NT2/D1 (cell line): Measurements from ENCODE around the gene SYT1.
A peak's percentile ranks its signal among the peaks of the same experiment; 100 is the strongest.

ENCODE experiments used
- DNase-seq: peaks from one replicate; pipeline ENCODE4 v3.0.0-alpha.2; 2011; ENCODE audit warnings: low read depth, low spot score
- H3K27me3 ChIP-seq: 2 replicates; pipeline ENCODE4 v1.6.0; 2011; ENCODE audit warnings: mild to moderate bottlenecking; ENCODE audit not compliant: insufficient read length, insufficient read depth
- H3K36me3 ChIP-seq: 2 replicates; pipeline ENCODE4 v1.6.1; 2011; ENCODE audit warnings: mild to moderate bottlenecking, low read length, mixed read lengths; ENCODE audit not compliant: insufficient read depth, insufficient read length
- H3K4me1 ChIP-seq: 2 replicates; pipeline ENCODE4 v1.5.1; 2011; ENCODE audit not compliant: insufficient read depth, insufficient read length
- H3K4me3 ChIP-seq: 2 replicates; pipeline ENCODE4 v1.5.1; 2011; ENCODE audit warnings: low read depth; ENCODE audit not compliant: insufficient read length
- H3K9ac ChIP-seq: 2 replicates; pipeline ENCODE4 v1.6.0; 2011; ENCODE audit warnings: low read depth; ENCODE audit not compliant: insufficient read length
- H3K9me3 ChIP-seq: 2 replicates; pipeline ENCODE4 v1.5.1; 2011; ENCODE audit warnings: mild to moderate bottlenecking, low read length; ENCODE audit not compliant: insufficient read depth
- SUZ12 ChIP-seq: IDR thresholded peaks from 2 replicates; pipeline ENCODE4 v1.6.1; 2011; ENCODE audit not compliant: insufficient read length, insufficient read depth; ENCODE audit errors: extremely low read depth
- YY1 ChIP-seq: IDR thresholded peaks from 2 replicates; pipeline ENCODE4 v1.6.1; 2011; ENCODE audit not compliant: insufficient read length, insufficient read depth
- ZNF274 ChIP-seq: IDR thresholded peaks from 2 replicates; pipeline ENCODE4 v1.6.1; 2011; ENCODE audit warnings: mild to moderate bottlenecking, low read depth, low read length

Gene SYT1

DNA sequence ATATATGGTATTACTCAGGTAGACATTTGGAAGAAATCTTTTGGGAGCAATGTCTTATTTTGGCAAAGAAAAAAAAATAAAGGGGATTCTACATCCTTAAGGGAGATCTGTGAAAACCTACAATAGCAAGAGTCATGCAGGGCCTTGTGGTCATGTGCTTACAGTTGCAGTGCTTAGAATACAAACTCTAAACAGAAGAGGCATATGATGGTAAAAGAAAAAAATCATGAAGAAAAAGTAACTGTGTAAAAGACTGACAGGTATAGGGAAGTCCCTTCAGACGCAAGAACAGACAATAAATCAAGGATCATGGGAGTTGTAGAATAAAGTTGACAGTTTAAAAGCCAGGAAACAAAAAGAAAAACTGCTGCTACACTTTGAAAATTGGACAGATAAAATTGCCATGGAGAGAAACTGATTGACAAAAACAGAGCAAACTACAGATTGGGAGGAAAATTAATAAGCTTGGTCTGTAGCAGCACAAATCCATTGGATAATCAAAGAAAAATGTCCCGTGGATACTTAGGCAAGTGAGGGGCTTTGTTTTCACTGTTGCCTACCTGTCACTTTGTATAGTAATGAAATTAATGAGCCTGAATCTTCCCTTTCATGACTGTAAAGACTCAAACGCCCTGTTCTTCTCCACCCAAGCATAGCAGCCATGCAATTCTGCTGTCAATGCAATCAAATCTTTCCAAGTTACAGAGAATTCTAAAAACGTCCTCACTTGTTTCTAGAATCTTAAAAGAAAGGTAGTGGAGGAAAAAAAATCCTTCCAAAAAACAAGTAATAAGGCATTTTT is 402.0 kb downstream of the SYT1 start:
- H3K9me3 ChIP-seq: no peaks in the 10 kb centered on the region
- DNase-seq: no peak

DNA sequence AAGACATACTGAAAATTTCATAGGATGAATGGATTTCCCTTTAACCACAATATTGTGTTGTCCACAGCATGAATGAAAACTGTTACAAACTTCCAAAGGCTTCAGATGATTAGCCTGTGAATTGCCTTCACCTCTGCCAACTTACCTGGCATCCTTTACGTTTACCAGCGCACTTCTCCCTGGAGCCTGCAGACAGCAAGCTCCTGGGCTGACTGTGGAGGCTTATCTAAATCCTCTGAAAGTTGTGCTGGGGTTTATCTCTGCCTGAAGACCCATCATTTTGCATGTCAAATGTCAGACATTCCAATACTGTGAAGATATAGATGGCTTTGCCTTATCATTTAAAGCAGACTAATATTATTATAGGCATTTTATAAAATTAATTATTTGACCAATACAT is 403.0 kb downstream of the SYT1 start:
- Histone ChIP-seq H3K4me1 (no peaks in the 10 kb centered on the region), H3K9me3 (no peaks in the 10 kb centered on the region), H3K9ac (no peak overlapping the region), H3K27me3 (no peaks in the 10 kb centered on the region), H3K4me3 (no peak overlapping the region), H3K36me3 (no peaks in the 10 kb centered on the region)
- no peak for TF ChIP-seq ZNF274
- no peak for TF ChIP-seq YY1
- TF ChIP-seq SUZ12: no peak
- no peak for DNase-seq

More for the DNA sequence above, 402.0 kb downstream of the SYT1 start:
- H3K9ac ChIP-seq: no peak overlapping the region
- TF ChIP-seq SUZ12 (no peak), ZNF274 (no peak)
- no peaks in the 10 kb centered on the region for H3K4me1 ChIP-seq
- no peak overlapping the region for H3K4me3 ChIP-seq
- no peaks in the 10 kb centered on the region for H3K36me3 ChIP-seq
- H3K27me3 ChIP-seq: no peaks in the 10 kb centered on the region

DNA sequence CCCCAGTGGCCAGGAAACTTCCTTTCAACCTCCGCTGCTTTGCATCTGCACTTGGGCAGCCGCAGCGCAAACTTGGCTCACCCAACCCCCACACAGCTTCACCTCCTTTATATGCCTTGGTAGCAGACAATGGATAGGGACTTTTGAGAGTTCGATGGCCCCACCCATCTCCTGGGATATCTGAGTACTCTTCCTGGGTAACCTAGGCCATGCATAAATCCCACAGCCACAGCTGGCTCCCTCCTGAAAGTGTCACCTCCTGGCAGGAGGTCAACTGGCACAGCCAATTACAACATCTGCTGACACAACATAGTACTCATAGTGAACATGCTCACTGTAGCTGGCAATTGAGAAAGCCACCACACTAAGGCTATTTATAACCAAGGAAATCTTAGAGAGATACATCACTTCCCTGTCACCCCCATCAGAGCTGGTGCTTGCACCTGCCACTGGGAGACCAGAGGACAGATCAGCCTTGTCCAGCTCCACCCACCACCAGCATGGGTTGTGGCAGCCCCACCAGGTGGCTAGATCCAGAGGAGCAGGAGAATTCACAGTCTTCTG is 410.0 kb downstream of the SYT1 start:
- DNase-seq: no peak
- Histone ChIP-seq H3K36me3 (no peaks in the 10 kb centered on the region), H3K4me3 (no peak overlapping the region), H3K4me1 (peaks cover 6% of the 10 kb centered on the region), H3K27me3 (no peaks in the 10 kb centered on the region), H3K9ac (peak overlapping the region; percentile 13), H3K9me3 (no peaks in the 10 kb centered on the region; the same call in 1 of the 2 replicates)
- no peak for TF ChIP-seq SUZ12
- TF ChIP-seq YY1: no peak
- TF ChIP-seq ZNF274: no peak

DNA sequence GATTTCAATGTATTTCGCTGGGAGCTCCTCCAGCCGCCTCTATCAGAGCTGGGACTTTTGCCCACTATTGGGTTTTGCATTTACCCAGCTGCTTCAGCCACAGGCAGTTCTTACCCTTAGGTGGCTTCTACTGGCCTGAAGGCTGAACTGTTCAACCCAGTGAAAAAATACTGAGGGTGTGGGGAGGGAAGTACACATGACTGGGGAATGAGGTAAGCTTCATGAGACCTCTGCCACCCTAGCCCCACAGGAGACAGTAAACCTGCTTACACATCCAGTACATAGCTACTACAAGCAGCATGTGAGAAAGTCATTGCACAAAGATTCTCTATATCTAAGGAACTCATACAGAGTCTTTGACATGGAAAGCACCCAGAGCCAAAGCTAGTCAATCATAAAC is 411.1 kb downstream of the SYT1 start:
- Histone ChIP-seq H3K9me3 (no peaks in the 10 kb centered on the region; the same call in 1 of the 2 replicates), H3K27me3 (no peaks in the 10 kb centered on the region), H3K36me3 (no peaks in the 10 kb centered on the region), H3K4me3 (no peak overlapping the region), H3K4me1 (peaks cover 6% of the 10 kb centered on the region), H3K9ac (no peak overlapping the region)
- TF ChIP-seq ZNF274: no peak
- no peak for TF ChIP-seq YY1
- TF ChIP-seq SUZ12: no peak
- DNase-seq: no peak

DNA sequence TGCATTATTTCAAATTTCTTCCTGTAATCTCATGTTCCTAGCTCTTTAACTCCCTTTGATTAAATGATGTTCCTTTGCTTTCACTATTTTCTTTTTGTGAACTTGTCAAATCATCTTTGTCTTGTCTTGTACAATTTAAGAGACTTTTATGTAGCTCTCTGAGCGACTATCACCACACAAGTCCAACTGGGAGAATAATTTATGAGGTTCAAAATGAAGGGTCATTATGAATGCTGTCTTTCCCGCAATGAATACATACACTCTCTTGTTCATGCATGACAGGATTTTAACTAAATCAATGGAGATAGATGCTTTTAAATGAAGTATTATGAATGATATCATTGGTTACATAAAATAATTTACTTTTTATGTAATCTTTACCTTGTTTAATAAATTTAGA is 418.8 kb downstream of the SYT1 start:
- Histone ChIP-seq H3K9me3 (no peaks in the 10 kb centered on the region; the same call in 1 of the 2 replicates), H3K4me3 (no peak overlapping the region), H3K27me3 (no peaks in the 10 kb centered on the region), H3K9ac (no peak overlapping the region), H3K36me3 (no peaks in the 10 kb centered on the region), H3K4me1 (no peaks in the 10 kb centered on the region)
- TF ChIP-seq SUZ12: no peak
- no peak for TF ChIP-seq ZNF274
- TF ChIP-seq YY1: no peak
- no peak for DNase-seq

DNA sequence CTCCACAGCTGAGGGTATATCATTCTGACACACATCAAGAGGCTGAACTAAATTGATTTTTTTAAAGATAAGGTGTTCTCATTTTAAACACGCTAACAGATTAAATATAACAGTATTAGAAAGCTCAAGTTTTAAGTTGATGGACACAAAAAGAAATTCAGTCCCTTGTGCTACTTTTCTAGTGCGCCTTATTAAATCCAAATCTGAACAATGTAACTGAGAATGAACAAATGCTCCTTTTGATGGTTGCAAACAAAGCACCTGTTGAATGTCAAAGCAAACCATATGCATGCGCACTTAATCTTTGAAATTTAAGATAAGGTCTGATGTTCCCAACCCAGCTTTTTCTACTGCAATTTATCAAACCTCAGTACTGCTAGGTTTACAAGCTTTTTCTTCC is 424.3 kb downstream of the SYT1 start:
- no peak for DNase-seq
- no peaks in the 10 kb centered on the region for H3K9me3 ChIP-seq
- TF ChIP-seq SUZ12: no peak
- TF ChIP-seq YY1: no peak
- no peak for TF ChIP-seq ZNF274
- H3K9ac ChIP-seq: no peak overlapping the region
- H3K4me3 ChIP-seq: no peak overlapping the region
- H3K27me3 ChIP-seq: no peaks in the 10 kb centered on the region
- no peaks in the 10 kb centered on the region for H3K4me1 ChIP-seq
- H3K36me3 ChIP-seq: no peaks in the 10 kb centered on the region

DNA sequence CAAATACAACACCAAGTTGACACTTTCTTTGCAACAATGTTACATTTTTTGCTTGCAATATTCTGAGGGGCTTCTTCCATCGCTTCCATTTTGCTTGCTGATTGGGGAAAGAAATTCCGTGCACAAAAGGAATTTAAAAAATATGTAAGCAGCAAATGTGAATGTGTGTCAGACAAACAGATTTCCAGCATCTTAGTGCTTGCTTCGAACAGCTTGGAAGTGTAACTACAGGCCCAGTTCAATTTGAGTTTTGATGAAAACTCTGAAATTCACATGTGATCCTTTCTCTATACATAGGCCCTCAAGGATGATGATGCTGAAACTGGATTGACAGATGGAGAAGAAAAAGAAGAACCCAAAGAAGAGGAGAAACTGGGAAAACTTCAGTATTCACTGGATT is 427.1 kb downstream of the SYT1 start:
- no peak for DNase-seq
- Histone ChIP-seq H3K9me3 (no peaks in the 10 kb centered on the region), H3K4me1 (no peaks in the 10 kb centered on the region), H3K9ac (no peak overlapping the region), H3K4me3 (no peak overlapping the region), H3K36me3 (no peaks in the 10 kb centered on the region), H3K27me3 (no peaks in the 10 kb centered on the region)
- TF ChIP-seq ZNF274 (no peak), YY1 (no peak), SUZ12 (no peak)
